PC-9 (cell line): ENCODE measurements around the gene DDX10.

Source experiments
- EZH2 ChIP-seq: fragments of 200-600 bp; sonication (generic); IDR thresholded peaks from 2 replicates; pipeline ENCODE4 v1.8.0; 2017; ENCODE audit warnings: antibody characterized with exemption, low read depth
- TF ChIP-seq, protein P1 (sequence below): fragments of 200-600 bp; sonication (generic); conservative IDR thresholded peaks from 2 replicates; pipeline ENCODE4 v1.6.1; 2017; ENCODE audit warnings: mixed run types, antibody characterized with exemption, mild to moderate bottlenecking, moderate library complexity

DNA sequence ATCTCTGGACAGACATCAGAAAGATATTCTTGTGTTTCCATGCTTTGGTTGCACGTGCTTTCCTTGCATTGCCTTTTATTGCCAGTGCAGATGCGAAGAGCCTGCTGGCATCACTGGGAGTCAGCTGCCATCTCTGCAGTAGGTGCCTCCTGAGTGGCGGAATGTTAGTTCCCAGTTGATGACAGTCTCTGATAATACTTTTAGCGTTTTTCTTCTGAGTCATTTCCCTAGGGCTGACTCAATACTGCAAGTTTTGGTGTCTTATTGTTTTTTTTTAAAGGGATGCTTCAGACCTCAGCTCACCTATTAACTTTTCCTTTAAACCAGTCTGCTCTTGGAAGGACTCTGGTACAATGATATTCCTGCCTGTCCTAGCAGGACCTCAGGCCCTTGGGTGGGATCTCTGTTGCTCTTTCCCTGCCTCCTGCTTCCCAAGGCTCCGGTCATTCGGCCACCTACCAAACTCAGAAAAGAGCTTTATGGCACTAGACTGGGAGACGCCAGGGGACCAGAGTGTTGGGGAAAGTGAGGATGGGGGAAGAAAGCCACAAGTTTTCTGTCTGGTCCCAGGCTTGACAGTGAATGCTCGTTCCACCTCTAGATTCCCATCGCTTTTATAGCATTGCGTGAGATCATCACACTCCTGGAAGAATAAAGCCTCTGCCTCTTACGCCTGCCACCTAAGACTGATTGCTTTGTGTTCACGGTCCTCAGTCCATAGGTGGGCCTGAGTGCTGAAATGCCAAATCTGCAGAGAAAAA lies 308.7 kb downstream of the DDX10 start:
- TF ChIP-seq, protein P1, sequence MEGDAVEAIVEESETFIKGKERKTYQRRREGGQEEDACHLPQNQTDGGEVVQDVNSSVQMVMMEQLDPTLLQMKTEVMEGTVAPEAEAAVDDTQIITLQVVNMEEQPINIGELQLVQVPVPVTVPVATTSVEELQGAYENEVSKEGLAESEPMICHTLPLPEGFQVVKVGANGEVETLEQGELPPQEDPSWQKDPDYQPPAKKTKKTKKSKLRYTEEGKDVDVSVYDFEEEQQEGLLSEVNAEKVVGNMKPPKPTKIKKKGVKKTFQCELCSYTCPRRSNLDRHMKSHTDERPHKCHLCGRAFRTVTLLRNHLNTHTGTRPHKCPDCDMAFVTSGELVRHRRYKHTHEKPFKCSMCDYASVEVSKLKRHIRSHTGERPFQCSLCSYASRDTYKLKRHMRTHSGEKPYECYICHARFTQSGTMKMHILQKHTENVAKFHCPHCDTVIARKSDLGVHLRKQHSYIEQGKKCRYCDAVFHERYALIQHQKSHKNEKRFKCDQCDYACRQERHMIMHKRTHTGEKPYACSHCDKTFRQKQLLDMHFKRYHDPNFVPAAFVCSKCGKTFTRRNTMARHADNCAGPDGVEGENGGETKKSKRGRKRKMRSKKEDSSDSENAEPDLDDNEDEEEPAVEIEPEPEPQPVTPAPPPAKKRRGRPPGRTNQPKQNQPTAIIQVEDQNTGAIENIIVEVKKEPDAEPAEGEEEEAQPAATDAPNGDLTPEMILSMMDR: no peak
- TF ChIP-seq EZH2: no peak
